Choroid plexus epithelial cell (primary cell): Measurements from ENCODE around the gene AP3M1.
A peak's percentile ranks its signal among the peaks of the same experiment; 100 is the strongest.
"Not testable (repeated sequence)": the region's sequence is repeated elsewhere in the genome, so short reads cannot be mapped to it uniquely, and the experiment has no call there.

Experiments used
- DNase-seq: peaks from one replicate; pipeline ENCODE4 v3.0.0-alpha.2; 2010; ENCODE audit warnings: low read depth
- H3K4me3 ChIP-seq: 2 replicates; pipeline ENCODE4 v1.5.1; 2011; ENCODE audit warnings: low read depth, mild to moderate bottlenecking, control low read depth, low read length, moderate library complexity
- CTCF ChIP-seq: conservative IDR thresholded peaks from 2 replicates; pipeline ENCODE4 v1.5.1; 2011; ENCODE audit warnings: low read depth, mild to moderate bottlenecking, control low read depth, inconsistent platforms, low read length, moderate library complexity

AP3M1 gene

GRCh38 chr10:74150990-74151878 lies 606 bp upstream of the AP3M1 start, which contains the start of gene ADK:
ADK (plus strand) TSS chr10:74151221; CDS start chr10:74151279, 58 bp downstream.
- peak; percentile 98 for DNase-seq

GRCh38 chr10:74146980-74147379 lies 3.6 kb downstream of the AP3M1 start:
- not testable (repeated sequence) for DNase-seq, H3K4me3 ChIP-seq

More at GRCh38 chr10:74150990-74151878, 606 bp upstream of the AP3M1 start, which contains the start of gene ADK:
- TF ChIP-seq CTCF = peak; percentile 49
- H3K4me3 ChIP-seq = peak within 1 kb of the TSS; percentile 100

- peak; percentile 90 for DNase-seq
- TF ChIP-seq CTCF = no peak
- H3K4me3 ChIP-seq = no peak overlapping the region
Measured at GRCh38 chr10:74145133-74145532, 5.5 kb downstream of the AP3M1 start.

- no peak for DNase-seq
- no peak for TF ChIP-seq CTCF
- H3K4me3 ChIP-seq = no peak overlapping the region
Measured at GRCh38 chr10:74140553-74140952, 10.1 kb downstream of the AP3M1 start.

GRCh38 chr10:74139981-74140380 lies 10.6 kb downstream of the AP3M1 start:
- no peak for TF ChIP-seq CTCF
- H3K4me3 ChIP-seq = no peak overlapping the region
- no peak for DNase-seq

- H3K4me3 ChIP-seq, DNase-seq: not testable (repeated sequence)
Measured at GRCh38 chr10:74138596-74138995, 12.0 kb downstream of the AP3M1 start.

- H3K4me3 ChIP-seq = no peak overlapping the region
- DNase-seq = no peak
Measured at GRCh38 chr10:74137992-74138391, 12.6 kb downstream of the AP3M1 start.

More at GRCh38 chr10:74137992-74138391, 12.6 kb downstream of the AP3M1 start:
- TF ChIP-seq CTCF = no peak
